ENCODE results near the gene RXRB. TPM values are rescaled to one million over a fixed set of nuclear protein-coding genes. Genes with fewer than 3 reads are reported as not detected.

RXRB gene
- total RNA-seq, 2 donors from 2014 or later, result 24.8 to 27.2 TPM

GRCh38 chr6:33178755-33179475 is 21.6 kb downstream of the RXRB start:
- H3K4me1 Mint-ChIP-seq, result no peaks in the 10 kb centered on the region

GRCh38 chr6:33177552-33178446 is 22.7 kb downstream of the RXRB start:
- Mint-ChIP-seq H3K4me3 (no peak overlapping the region), H3K27ac (no peak overlapping the region), H3K36me3 (ENCODE audit: low read depth) (no peaks in the 10 kb centered on the region), H3K9me3 (no peaks in the 10 kb centered on the region), H3K4me1 (no peaks in the 10 kb centered on the region), H3K27me3 (ENCODE audit: insufficient read depth) (peaks cover 37% of the 10 kb centered on the region)
- no peaks in the 10 kb centered on the region for H3K36me3 ChIP-seq (ENCODE audit: control insufficient read depth, insufficient read depth, low read length)
- H3K4me1 ChIP-seq (ENCODE audit: control insufficient read depth, insufficient read depth, low read length), result no peaks in the 10 kb centered on the region
- peaks cover 12% of the 10 kb centered on the region for H3K27me3 ChIP-seq (ENCODE audit: control insufficient read depth, insufficient read depth, low read length, poor library complexity, severe bottlenecking)
- H3K9me3 ChIP-seq (ENCODE audit: control insufficient read depth, low read length), result no peaks in the 10 kb centered on the region
- no peak overlapping the region for H3K4me3 ChIP-seq (ENCODE audit: low read length)
- H3K27ac ChIP-seq (ENCODE audit: low read depth, low read length), result no peak overlapping the region
- no peak for DNase-seq
- TF ChIP-seq CTCF (conservative IDR thresholded peaks at IDR 0.05), result no peak
- 91 to 92% methylated on average over 6 to 19 of the region's 19 CpGs for WGBS, 2 experiments (ENCODE audit: insufficient coverage in 1 of 2, insufficient read length in 1 of 2)
- H3K9ac ChIP-seq (ENCODE audit: extremely low read depth, low read length, poor library complexity, severe bottlenecking), result no peak overlapping the region

More at GRCh38 chr6:33178755-33179475, 21.6 kb downstream of the RXRB start:
- no peak for DNase-seq
- no peak overlapping the region for H3K27ac ChIP-seq (ENCODE audit: low read depth, low read length)
- 77 to 83% methylated on average over 3 to 10 of the region's 10 CpGs for whole genome bisulfite sequencing, 2 experiments (ENCODE audit: insufficient coverage in 1 of 2, insufficient read length in 1 of 2)
- H3K36me3 ChIP-seq (ENCODE audit: control insufficient read depth, insufficient read depth, low read length), result no peaks in the 10 kb centered on the region
- no peak overlapping the region for H3K4me3 ChIP-seq (ENCODE audit: low read length)
- Mint-ChIP-seq H3K9me3 (no peaks in the 10 kb centered on the region), H3K27ac (no peak overlapping the region), H3K36me3 (ENCODE audit: low read depth) (no peaks in the 10 kb centered on the region), H3K27me3 (ENCODE audit: insufficient read depth) (peaks cover 37% of the 10 kb centered on the region), H3K4me3 (no peak overlapping the region)
- TF ChIP-seq CTCF (conservative IDR thresholded peaks at IDR 0.05), result no peak
- peaks cover 12% of the 10 kb centered on the region for H3K27me3 ChIP-seq (ENCODE audit: control insufficient read depth, insufficient read depth, low read length, poor library complexity, severe bottlenecking)
- H3K9ac ChIP-seq (ENCODE audit: extremely low read depth, low read length, poor library complexity, severe bottlenecking), result no peak overlapping the region
- H3K4me1 ChIP-seq (ENCODE audit: control insufficient read depth, insufficient read depth, low read length), result no peaks in the 10 kb centered on the region
- H3K9me3 ChIP-seq (ENCODE audit: control insufficient read depth, low read length), result peaks cover 4% of the 10 kb centered on the region

GRCh38 chr6:33176906-33177305 is 23.6 kb downstream of the RXRB start:
- Histone ChIP-seq H3K9ac (ENCODE audit: extremely low read depth, low read length, poor library complexity, severe bottlenecking) (no peak overlapping the region), H3K36me3 (ENCODE audit: control insufficient read depth, insufficient read depth, low read length) (no peaks in the 10 kb centered on the region), H3K4me3 (ENCODE audit: low read length) (no peak overlapping the region), H3K4me1 (ENCODE audit: control insufficient read depth, insufficient read depth, low read length) (no peaks in the 10 kb centered on the region), H3K27me3 (ENCODE audit: control insufficient read depth, insufficient read depth, low read length, poor library complexity, severe bottlenecking) (peaks cover 12% of the 10 kb centered on the region), H3K27ac (ENCODE audit: low read depth, low read length) (no peak overlapping the region), H3K9me3 (ENCODE audit: control insufficient read depth, low read length) (no peaks in the 10 kb centered on the region)
- 83 to 91% methylated on average over 4 to 7 of the region's 7 CpGs for WGBS, 2 experiments (ENCODE audit: insufficient coverage in 1 of 2, insufficient read length in 1 of 2)
- no peak for DNase-seq
- Mint-ChIP-seq H3K9me3 (no peaks in the 10 kb centered on the region), H3K36me3 (ENCODE audit: low read depth) (no peaks in the 10 kb centered on the region), H3K27ac (no peak overlapping the region), H3K27me3 (ENCODE audit: insufficient read depth) (peaks cover 37% of the 10 kb centered on the region), H3K4me3 (no peak overlapping the region), H3K4me1 (no peaks in the 10 kb centered on the region)
- no peak for TF ChIP-seq CTCF (conservative IDR thresholded peaks at IDR 0.05)
